Adrenal gland (tissue), 12 donors: ENCODE results near the gene MGST3. TPM values are rescaled to one million over a fixed set of nuclear protein-coding genes. Genes with fewer than 3 reads are reported as not detected.

ENCODE experiments used
- DNase-seq, 7 donors: peaks; one replicate each; pipeline ENCODE4 v3.0.0-alpha.2; 2019 to 2020
- H3K27ac ChIP-seq, 5 donors: fragments of 200-600 bp; sonication (generic) in 4 of 5; 1 replicate in 3 of 5; 2 replicates in 2 of 5; pipeline versions ENCODE4 v1.5.1 to v1.8.0; 2016 to 2020; ENCODE audit warnings: mild to moderate bottlenecking in 1 of 5
- H3K27me3 ChIP-seq: fragments of 200-600 bp; 2 replicates; pipeline ENCODE4 v1.8.0; 2021
- H3K36me3 ChIP-seq, 2 donors: fragments of 200-600 bp; replicated peaks in 1 of 2; 1 replicate in 1 of 2; 2 replicates in 1 of 2; pipeline versions ENCODE4 v1.5.1 to v1.8.0; 2018 to 2022
- H3K4me1 ChIP-seq, 2 donors: fragments of 200-600 bp; replicated peaks in 1 of 2; 1 replicate in 1 of 2; 2 replicates in 1 of 2; pipeline versions ENCODE4 v1.5.1 to v1.8.0; 2018 to 2021
- H3K4me3 ChIP-seq, 4 donors: fragments of 200-600 bp; sonication (generic) in 3 of 4; one replicate each; pipeline ENCODE4 v1.5.1; 2016 to 2018
- H3K9me3 ChIP-seq, 3 donors: fragments of 200-600 bp; sonication (generic) in 1 of 3; replicated peaks in 1 of 3; 1 replicate in 2 of 3; 2 replicates in 1 of 3; pipeline versions ENCODE4 v1.5.1 to v1.8.0; 2016 to 2021
- CTCF ChIP-seq, 6 experiments: fragments of 450-650 bp in 4 of 6; fragments of 200-600 bp in 2 of 6; sonication (generic) in 1 of 6; IDR thresholded peaks; 1 replicate in 5 of 6; 2 replicates in 1 of 6; pipeline versions ENCODE4 v1.5.1 to v1.8.0; 2016 to 2021; ENCODE audit warnings: antibody characterized with exemption in 6 of 6, mild to moderate bottlenecking in 2 of 6, moderate library complexity in 1 of 6
- POLR2A ChIP-seq, 2 donors: fragments of 450-650 bp; IDR thresholded peaks; one replicate each; pipeline ENCODE4 v1.6.1; 2017; ENCODE audit warnings: antibody characterized with exemption in 2 of 2, mild to moderate bottlenecking in 2 of 2, moderate library complexity in 1 of 2
- WGBS, 4 donors: extraction: QIAGEN DNeasy Blood & Tissue Kit in 2 of 4; methylation state at CpG; one replicate each; pipeline versions ENCODE4 v1.1.5 to v1.1.7; 2013 to 2017; 5-methylcytosine and 5-hydroxymethylcytosine counted together
- intact Hi-C, 2 donors: fragments of 100-400 bp; cut with DNase I; formaldehyde crosslinking; loops; one replicate each; pipeline versions ENCODE4 v1.14.1 to v1.15.0; 2022 to 2023
- polyA plus RNA-seq, 3 donors: library from polyadenylated mRNA; stranded (reverse); fragments of 200-250 nt in 2 of 3; fragments of 350-450 nt in 1 of 3; fragmentation: Illumina TruSeq in 1 of 3; extraction: RNeasy Lipid Tissue Mini Kit (QIAGEN cat#74804) in 1 of 3; gene quantifications; one replicate each; pipeline ENCODE4 v1.2.3, GENCODE V29; 2013 to 2014
- total RNA-seq, 9 donors: library from RNA; depleted of rRNA in 4 of 9; stranded (reverse); fragments of >200 nt in 4 of 9; fragments of 120-200 nt in 1 of 9; fragmentation: NEBNext Ultra II Directional in 1 of 9; extraction: Animal tissue kit (Norgen Biotek cat#: 25700) in 1 of 9; gene quantifications; one replicate each; pipeline versions ENCODE4 v1.1.0 to v1.2.4, GENCODE V29; 2013 to 2023
- donor health status: healthy with polysubstance abuse.
- donor health status: Bipolar disorder and iron deficiency.
- donor health status: DM: yes; HTN: yes; CAD: no.
- donor health status: DM: no; HTN: no; CAD: no.
- donor health status: DM: no; HTN: no; CAD: no.
- donor health status: DM: yes; HTN: yes; CAD: no.

Gene MGST3
- total and polyA plus RNA-seq, 12 donors = 193 to 441 (median 288) TPM

- no peak for DNase-seq
- Histone ChIP-seq H3K4me1 (peaks cover 0 to 12% of the 10 kb centered on the region in 2 donors), H3K36me3 (peaks cover 0 to 51% of the 10 kb centered on the region in 2 donors), H3K9me3 (no peaks in the 10 kb centered on the region), H3K4me3 (no peak overlapping the region), H3K27ac (no peak overlapping the region), H3K27me3 (no peaks in the 10 kb centered on the region)
- intact Hi-C loops = no loop called here
- 75 to 91% (median 81%) methylated on average over 3 of the region's 3 CpGs for WGBS, 4 donors
- TF ChIP-seq CTCF (IDR thresholded peaks at IDR 0.05) = no peak
- TF ChIP-seq POLR2A (IDR thresholded peaks at IDR 0.05) = no peak
Observed at GRCh38 chr1:165659581-165659895, 28.5 kb downstream of the MGST3 start.

GRCh38 chr1:165661703-165662102, 30.7 kb downstream of the MGST3 start:
- peaks cover 0 to 39% of the 10 kb centered on the region in 2 donors for H3K36me3 ChIP-seq
- no peak for TF ChIP-seq POLR2A (IDR thresholded peaks at IDR 0.05)
- no peak for TF ChIP-seq CTCF (IDR thresholded peaks at IDR 0.05)
- H3K4me1 ChIP-seq = peaks cover 0 to 12% of the 10 kb centered on the region in 2 donors
- DNase-seq = peak in 1 of 7 donors; percentile 21
- H3K27me3 ChIP-seq = no peaks in the 10 kb centered on the region
- H3K9me3 ChIP-seq = no peaks in the 10 kb centered on the region
- H3K4me3 ChIP-seq = no peak overlapping the region
- intact Hi-C loops = no loop called here
- WGBS, 4 donors = 51 to 60% (median 58%) methylated on average over 2 of the region's 2 CpGs
- peak overlapping the region in 1 of 5 donors; percentile 46 for H3K27ac ChIP-seq

- Histone ChIP-seq H3K9me3 (no peaks in the 10 kb centered on the region), H3K4me3 (no peak overlapping the region), H3K27me3 (no peaks in the 10 kb centered on the region), H3K4me1 (peaks cover 0 to 12% of the 10 kb centered on the region in 2 donors), H3K27ac (peak overlapping the region in 1 of 5 donors; percentile 46), H3K36me3 (peaks cover 0 to 41% of the 10 kb centered on the region in 2 donors)
- 39 to 49% (median 44%) methylated on average over 3 of the region's 3 CpGs for WGBS, 4 donors
- intact Hi-C loops = no loop called here
- no peak for DNase-seq
- TF ChIP-seq CTCF (IDR thresholded peaks at IDR 0.05) (no peak), POLR2A (IDR thresholded peaks at IDR 0.05) (no peak)
Observed at GRCh38 chr1:165662186-165662585, 31.2 kb downstream of the MGST3 start.

- Histone ChIP-seq H3K9me3 (no peaks in the 10 kb centered on the region), H3K27me3 (no peaks in the 10 kb centered on the region), H3K4me3 (no peak overlapping the region), H3K4me1 (peaks cover 0 to 12% of the 10 kb centered on the region in 2 donors), H3K27ac (no peak overlapping the region), H3K36me3 (peaks cover 0 to 57% of the 10 kb centered on the region in 2 donors)
- TF ChIP-seq CTCF (IDR thresholded peaks at IDR 0.05) (no peak), POLR2A (IDR thresholded peaks at IDR 0.05) (no peak)
- 58 to 75% (median 67%) methylated on average over 5 of the region's 5 CpGs for WGBS, 4 donors
- intact Hi-C loops = no loop called here
- DNase-seq = peak in 1 of 7 donors; percentile 24
Observed at GRCh38 chr1:165666152-165666825, 35.3 kb downstream of the MGST3 start.
